ENCODE results near the gene PPFIBP1. TPM values are rescaled to one million over a fixed set of nuclear protein-coding genes. Genes with fewer than 3 reads are reported as not detected.

The PPFIBP1 gene
- total and polyA plus RNA-seq, 4 donors: 13.6 to 150 (median 63.1) TPM

DNA sequence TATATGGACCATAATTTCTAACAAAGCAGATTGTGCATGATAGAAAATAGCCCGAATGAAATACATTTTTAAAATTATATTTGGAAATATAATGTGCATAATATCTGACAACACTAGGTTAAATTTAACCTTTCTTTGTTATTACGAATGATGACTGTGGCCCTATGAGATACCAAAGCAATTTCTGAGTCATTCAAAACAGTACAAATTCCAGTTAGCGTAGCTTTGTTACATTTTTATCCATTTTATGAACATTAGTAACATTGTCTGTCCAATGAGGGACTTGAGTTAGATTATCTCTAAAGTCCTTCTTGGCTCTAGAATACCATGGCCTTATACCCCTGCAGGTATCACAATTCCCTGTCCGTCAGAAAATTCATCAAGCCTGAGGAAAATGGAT, 133.3 kb downstream of the PPFIBP1 start:
- 85 to 98% methylated on average over 4 of the region's 4 CpGs for WGBS, 2 donors
- no peak for TF ChIP-seq CTCF (IDR thresholded peaks at IDR 0.05; ENCODE audit: control extremely low read depth, extremely low read depth)
- H3K27me3 ChIP-seq (ENCODE audit: control insufficient read depth in 3 of 3, insufficient read depth in 3 of 3, low read length in 2 of 3): no peaks in the 10 kb centered on the region
- no peaks in the 10 kb centered on the region for H3K4me1 ChIP-seq (ENCODE audit: control insufficient read depth in 5 of 5, insufficient read depth in 5 of 5, low read length in 5 of 5)
- H3K27ac ChIP-seq (ENCODE audit: low read depth in 1 of 2, low read length in 1 of 2): no peak overlapping the region
- H3K4me3 ChIP-seq: no peak overlapping the region
- no peak for DNase-seq
- H3K36me3 ChIP-seq (ENCODE audit: control insufficient read depth in 4 of 4, insufficient read depth in 4 of 4, low read length in 4 of 4): peaks cover 0 to 35% (median 22%) of the 10 kb centered on the region in 4 donors
- no peaks in the 10 kb centered on the region for H3K9me3 ChIP-seq (ENCODE audit: control insufficient read depth in 4 of 4, insufficient read depth in 3 of 4, low read length in 3 of 4)
- no peak for ATAC-seq (ENCODE audit: insufficient read depth, low FRiP score)
- H3K9ac ChIP-seq (ENCODE audit: insufficient read depth in 1 of 2, low read length in 2 of 2): no peak overlapping the region

DNA sequence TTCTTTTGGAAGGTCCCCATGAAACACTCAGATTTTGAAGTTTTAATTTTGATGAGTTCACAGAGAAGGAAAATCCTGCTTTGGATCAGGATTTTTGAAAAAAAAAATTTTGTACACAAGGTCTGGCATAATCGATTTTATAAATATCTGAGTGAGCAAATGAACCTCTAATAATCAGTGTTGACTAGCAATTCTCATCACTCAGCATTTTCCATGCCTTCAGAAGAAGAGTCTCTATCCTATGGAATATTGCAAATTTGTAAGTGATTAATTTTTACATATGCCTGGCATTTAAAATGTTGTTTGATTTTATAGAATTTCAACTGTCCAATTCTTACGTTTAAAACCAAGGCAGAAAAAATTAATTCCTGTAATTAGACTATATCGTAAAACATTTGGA, 141.7 kb downstream of the PPFIBP1 start:
- no peak for TF ChIP-seq CTCF (IDR thresholded peaks at IDR 0.05; ENCODE audit: control extremely low read depth, extremely low read depth)
- no peak for ATAC-seq (ENCODE audit: insufficient read depth, low FRiP score)
- no peak for DNase-seq
- Histone ChIP-seq H3K9me3 (ENCODE audit: control insufficient read depth in 4 of 4, insufficient read depth in 3 of 4, low read length in 3 of 4) (no peaks in the 10 kb centered on the region), H3K36me3 (ENCODE audit: control insufficient read depth in 4 of 4, insufficient read depth in 4 of 4, low read length in 4 of 4) (peaks cover 13 to 55% (median 37%) of the 10 kb centered on the region in 4 donors), H3K9ac (ENCODE audit: insufficient read depth in 1 of 2, low read length in 2 of 2) (no peak overlapping the region), H3K27me3 (ENCODE audit: control insufficient read depth in 3 of 3, insufficient read depth in 3 of 3, low read length in 2 of 3) (no peaks in the 10 kb centered on the region), H3K4me1 (ENCODE audit: control insufficient read depth in 5 of 5, insufficient read depth in 5 of 5, low read length in 5 of 5) (no peaks in the 10 kb centered on the region), H3K4me3 (no peak overlapping the region), H3K27ac (ENCODE audit: low read depth in 1 of 2, low read length in 1 of 2) (no peak overlapping the region)
- WGBS, 2 donors: 79 to 94% methylated on average over 3 of the region's 3 CpGs

DNA sequence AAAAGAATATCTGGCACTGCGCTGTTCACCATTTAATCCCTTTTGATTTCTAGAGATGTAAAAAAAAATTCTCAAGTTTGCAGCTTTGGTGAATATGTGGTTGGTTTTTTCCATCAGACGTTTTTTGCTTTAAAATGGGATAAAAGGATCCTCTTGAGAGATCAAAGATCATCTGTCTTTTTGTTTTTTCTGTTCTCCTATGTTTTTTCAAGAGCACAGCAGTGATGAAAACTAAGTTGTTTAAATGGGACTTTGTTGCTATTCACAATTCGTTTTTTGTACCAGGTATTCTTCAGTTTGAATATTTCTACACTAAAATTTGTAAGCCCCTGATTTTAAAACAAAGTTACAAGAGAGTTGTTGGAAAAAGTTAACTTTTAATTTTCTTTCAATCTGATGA, 142.5 kb downstream of the PPFIBP1 start:
- TF ChIP-seq CTCF (IDR thresholded peaks at IDR 0.05; ENCODE audit: control extremely low read depth, extremely low read depth): no peak
- peaks cover 13 to 52% (median 32%) of the 10 kb centered on the region in 4 donors for H3K36me3 ChIP-seq (ENCODE audit: control insufficient read depth in 4 of 4, insufficient read depth in 4 of 4, low read length in 4 of 4)
- no peak overlapping the region for H3K9ac ChIP-seq (ENCODE audit: insufficient read depth in 1 of 2, low read length in 2 of 2)
- no peak overlapping the region for H3K27ac ChIP-seq (ENCODE audit: low read depth in 1 of 2, low read length in 1 of 2)
- WGBS, 2 donors: 51 to 62% methylated on average over 3 of the region's 3 CpGs
- no peaks in the 10 kb centered on the region for H3K27me3 ChIP-seq (ENCODE audit: control insufficient read depth in 3 of 3, insufficient read depth in 3 of 3, low read length in 2 of 3)
- H3K9me3 ChIP-seq (ENCODE audit: control insufficient read depth in 4 of 4, insufficient read depth in 3 of 4, low read length in 3 of 4): no peaks in the 10 kb centered on the region
- no peaks in the 10 kb centered on the region for H3K4me1 ChIP-seq (ENCODE audit: control insufficient read depth in 5 of 5, insufficient read depth in 5 of 5, low read length in 5 of 5)
- no peak overlapping the region for H3K4me3 ChIP-seq
- no peak for ATAC-seq (ENCODE audit: insufficient read depth, low FRiP score)
- DNase-seq: no peak

DNA sequence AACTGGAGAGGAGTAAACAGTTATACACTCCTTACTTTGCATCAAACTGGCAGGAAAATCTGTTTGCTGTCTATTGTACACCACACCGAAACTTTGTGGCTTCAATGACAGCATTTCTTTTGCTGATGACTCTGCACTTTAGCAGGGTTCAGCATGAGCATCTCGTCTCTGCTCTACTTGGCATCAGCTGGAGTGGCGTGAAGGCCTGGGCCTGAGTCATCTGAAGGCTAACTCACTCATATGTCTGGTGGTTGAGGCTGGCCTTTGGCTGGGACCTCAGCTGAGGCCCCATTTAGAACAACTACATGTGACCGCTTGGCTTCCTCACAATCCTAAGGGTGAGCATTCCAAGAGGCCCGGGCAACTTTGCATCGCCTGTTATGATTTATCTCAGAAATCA, 143.5 kb downstream of the PPFIBP1 start:
- H3K9me3 ChIP-seq (ENCODE audit: control insufficient read depth in 4 of 4, insufficient read depth in 3 of 4, low read length in 3 of 4): no peaks in the 10 kb centered on the region
- no peaks in the 10 kb centered on the region for H3K27me3 ChIP-seq (ENCODE audit: control insufficient read depth in 3 of 3, insufficient read depth in 3 of 3, low read length in 2 of 3)
- peaks cover 15 to 52% (median 32%) of the 10 kb centered on the region in 4 donors for H3K36me3 ChIP-seq (ENCODE audit: control insufficient read depth in 4 of 4, insufficient read depth in 4 of 4, low read length in 4 of 4)
- no peak overlapping the region for H3K27ac ChIP-seq (ENCODE audit: low read depth in 1 of 2, low read length in 1 of 2)
- peaks cover 0 to 2% (median 0%) of the 10 kb centered on the region in 5 donors for H3K4me1 ChIP-seq (ENCODE audit: control insufficient read depth in 5 of 5, insufficient read depth in 5 of 5, low read length in 5 of 5)
- no peak for DNase-seq
- TF ChIP-seq CTCF (IDR thresholded peaks at IDR 0.05; ENCODE audit: control extremely low read depth, extremely low read depth): no peak
- H3K9ac ChIP-seq (ENCODE audit: insufficient read depth in 1 of 2, low read length in 2 of 2): no peak overlapping the region
- no peak overlapping the region for H3K4me3 ChIP-seq
- no peak for ATAC-seq (ENCODE audit: insufficient read depth, low FRiP score)
- 88% methylated on average over 6 of the region's 6 CpGs for WGBS, 2 donors

All from lung (tissue), 12 donors.